K562 (cell line): ENCODE results near the gene VANGL1. TPM values are rescaled to one million over a fixed set of nuclear protein-coding genes. Genes with fewer than 3 reads are reported as not detected.

ENCODE experiments used
- polyA plus RNA-seq, 8 experiments: library from polyadenylated mRNA; depleted of rRNA in 4 of 8; stranded (reverse) in 5 of 8; unstranded in 3 of 8; fragments of >200 nt; fragmentation: Nextera tagmentation in 2 of 8; fragmentation: Illumina TruSeq in 1 of 8; extraction: Ambion mirVana in 2 of 8; extraction: Trizol in 1 of 8; gene quantifications; 2 replicates each; pipeline versions ENCODE4 v1.2.1 to v1.2.3, GENCODE V29; 2011 to 2014; ENCODE audit warnings: inconsistent platforms in 1 of 8, missing spikeins in 1 of 8
- total RNA-seq, 7 experiments: library from RNA; depleted of rRNA in 6 of 7; stranded (reverse); fragments of >200 nt in 6 of 7; fragmentation: Illumina TruSeq in 2 of 7; extraction: Trizol in 2 of 7; gene quantifications; 2 replicates each; pipeline versions ENCODE4 v1.2.1 to v1.2.3, GENCODE V29; 2011 to 2021; ENCODE audit warnings: low replicate concordance in 1 of 7
- TF ChIP-seq, protein P1 (sequence below), 2 experiments: fragments of 450-650 bp; formaldehyde crosslinking in 1 of 2; IDR thresholded peaks; 2 replicates each; pipeline versions ENCODE4 v1.4.0 to v1.6.1; 2014 to 2020; ENCODE audit warnings: mild to moderate bottlenecking in 2 of 2, borderline replicate concordance in 1 of 2, low read depth in 1 of 2

VANGL1 gene
- total and polyA plus RNA-seq, 9 of the 15 experiments (the other 6 are each of a cell fraction or from before 2014, with no cell fraction given): 0.90 to 12.8 (median 9.6) TPM

DNA sequence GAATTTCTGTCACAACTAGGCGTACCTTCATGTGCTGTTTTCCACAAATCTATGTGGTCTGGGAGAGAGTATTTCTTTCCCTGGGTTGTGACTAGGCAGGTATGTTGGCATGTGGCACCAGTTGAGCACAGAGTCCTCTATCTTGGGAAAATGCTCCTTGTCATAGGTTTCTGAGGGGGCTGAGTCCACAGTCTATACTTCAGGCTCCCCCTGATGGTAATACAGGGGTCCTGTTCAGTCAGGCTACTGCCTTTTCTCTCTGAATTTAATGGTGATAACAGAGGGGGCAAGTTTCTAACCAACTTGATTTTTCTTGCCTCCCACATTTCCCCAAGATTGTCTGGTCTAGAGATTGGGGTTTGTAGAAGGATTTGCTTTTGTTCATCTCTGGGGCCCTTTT lies 35.8 kb downstream of the VANGL1 start (continued):
- TF ChIP-seq, protein P1, sequence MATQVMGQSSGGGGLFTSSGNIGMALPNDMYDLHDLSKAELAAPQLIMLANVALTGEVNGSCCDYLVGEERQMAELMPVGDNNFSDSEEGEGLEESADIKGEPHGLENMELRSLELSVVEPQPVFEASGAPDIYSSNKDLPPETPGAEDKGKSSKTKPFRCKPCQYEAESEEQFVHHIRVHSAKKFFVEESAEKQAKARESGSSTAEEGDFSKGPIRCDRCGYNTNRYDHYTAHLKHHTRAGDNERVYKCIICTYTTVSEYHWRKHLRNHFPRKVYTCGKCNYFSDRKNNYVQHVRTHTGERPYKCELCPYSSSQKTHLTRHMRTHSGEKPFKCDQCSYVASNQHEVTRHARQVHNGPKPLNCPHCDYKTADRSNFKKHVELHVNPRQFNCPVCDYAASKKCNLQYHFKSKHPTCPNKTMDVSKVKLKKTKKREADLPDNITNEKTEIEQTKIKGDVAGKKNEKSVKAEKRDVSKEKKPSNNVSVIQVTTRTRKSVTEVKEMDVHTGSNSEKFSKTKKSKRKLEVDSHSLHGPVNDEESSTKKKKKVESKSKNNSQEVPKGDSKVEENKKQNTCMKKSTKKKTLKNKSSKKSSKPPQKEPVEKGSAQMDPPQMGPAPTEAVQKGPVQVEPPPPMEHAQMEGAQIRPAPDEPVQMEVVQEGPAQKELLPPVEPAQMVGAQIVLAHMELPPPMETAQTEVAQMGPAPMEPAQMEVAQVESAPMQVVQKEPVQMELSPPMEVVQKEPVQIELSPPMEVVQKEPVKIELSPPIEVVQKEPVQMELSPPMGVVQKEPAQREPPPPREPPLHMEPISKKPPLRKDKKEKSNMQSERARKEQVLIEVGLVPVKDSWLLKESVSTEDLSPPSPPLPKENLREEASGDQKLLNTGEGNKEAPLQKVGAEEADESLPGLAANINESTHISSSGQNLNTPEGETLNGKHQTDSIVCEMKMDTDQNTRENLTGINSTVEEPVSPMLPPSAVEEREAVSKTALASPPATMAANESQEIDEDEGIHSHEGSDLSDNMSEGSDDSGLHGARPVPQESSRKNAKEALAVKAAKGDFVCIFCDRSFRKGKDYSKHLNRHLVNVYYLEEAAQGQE (IDR thresholded peaks at IDR 0.05; ENCODE audit: borderline replicate concordance): peak; percentile 65
- TF ChIP-seq, protein P1 (CRISPR knock-in tag; IDR thresholded peaks at IDR 0.05; ENCODE audit: low read depth): no peak
